HK-2 (cell line): ENCODE results near the gene MAP4.
"Not testable (repeated sequence)": the region's sequence is repeated elsewhere in the genome, so short reads cannot be mapped to it uniquely, and the experiment has no call there.

ENCODE experiments used
- DNase-seq: peaks from one replicate; pipeline ENCODE4 v3.0.0-alpha.2; 2018; ENCODE audit not compliant: unreplicated experiment

Gene MAP4

GRCh38 chr3:47846186-47846879 lies 169.9 kb downstream of the MAP4 start:
- no peak for DNase-seq

- no peak for DNase-seq
Observed at GRCh38 chr3:47841786-47842349, 174.3 kb downstream of the MAP4 start.

- no peak for DNase-seq
Observed at GRCh38 chr3:47838503-47838902, 177.7 kb downstream of the MAP4 start.

GRCh38 chr3:47836986-47837385 lies 179.2 kb downstream of the MAP4 start:
- DNase-seq: no peak

GRCh38 chr3:47829482-47829881 lies 186.7 kb downstream of the MAP4 start:
- DNase-seq: not testable (repeated sequence)

- no peak for DNase-seq
Observed at GRCh38 chr3:47825590-47825989, 190.6 kb downstream of the MAP4 start.

- peak; percentile 78 for DNase-seq
Observed at GRCh38 chr3:47824541-47825473, 191.4 kb downstream of the MAP4 start.

- no peak for DNase-seq
Observed at GRCh38 chr3:47817609-47818008, 198.6 kb downstream of the MAP4 start.

GRCh38 chr3:47813551-47814177 lies 202.6 kb downstream of the MAP4 start:
- no peak for DNase-seq

GRCh38 chr3:47804577-47804976 lies 211.6 kb downstream of the MAP4 start:
- DNase-seq: no peak

GRCh38 chr3:47803480-47804025 lies 212.7 kb downstream of the MAP4 start:
- DNase-seq: no peak

GRCh38 chr3:47802734-47803479 lies 213.3 kb downstream of the MAP4 start, which contains the start of gene DHX30:
Gene DHX30 (plus strand): TSS chr3:47803138. CDS start chr3:47810684, 7,546 bp downstream.
- peak; percentile 82 for DNase-seq
